ENCODE data around the gene C16orf74. TPM values are rescaled to one million over a fixed set of nuclear protein-coding genes. Genes with fewer than 3 reads are reported as not detected.

The C16orf74 gene
- total RNA-seq, 1 donor: 0.81 TPM

DNA sequence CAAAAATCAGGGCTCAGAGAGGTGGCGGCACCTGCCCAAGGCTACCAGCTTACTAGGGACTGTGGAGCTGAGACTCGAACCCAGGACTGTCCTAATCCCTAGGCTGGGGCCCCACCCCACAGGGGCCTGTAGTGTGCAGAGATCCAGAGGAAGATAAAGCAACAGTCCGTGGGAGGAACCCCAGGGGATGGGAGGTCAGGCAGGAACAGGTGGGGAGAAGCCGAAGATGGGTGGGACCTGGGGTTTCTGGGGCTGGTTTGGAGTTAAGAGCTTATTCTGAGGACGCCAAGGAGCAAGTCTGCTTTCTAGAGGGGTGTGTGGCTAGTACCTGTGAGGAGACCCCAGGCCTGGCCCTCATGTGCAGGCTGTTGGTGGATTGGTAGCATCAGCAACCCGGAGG is 14.9 kb downstream of the C16orf74 start:
- H3K4me3 ChIP-seq (ENCODE audit: low read depth, low read length): no peak overlapping the region
- DNase-seq (ENCODE audit: low read depth): no peak
- no peak for TF ChIP-seq CTCF (IDR thresholded peaks at IDR 0.05; ENCODE audit: insufficient read depth, low read length)

DNA sequence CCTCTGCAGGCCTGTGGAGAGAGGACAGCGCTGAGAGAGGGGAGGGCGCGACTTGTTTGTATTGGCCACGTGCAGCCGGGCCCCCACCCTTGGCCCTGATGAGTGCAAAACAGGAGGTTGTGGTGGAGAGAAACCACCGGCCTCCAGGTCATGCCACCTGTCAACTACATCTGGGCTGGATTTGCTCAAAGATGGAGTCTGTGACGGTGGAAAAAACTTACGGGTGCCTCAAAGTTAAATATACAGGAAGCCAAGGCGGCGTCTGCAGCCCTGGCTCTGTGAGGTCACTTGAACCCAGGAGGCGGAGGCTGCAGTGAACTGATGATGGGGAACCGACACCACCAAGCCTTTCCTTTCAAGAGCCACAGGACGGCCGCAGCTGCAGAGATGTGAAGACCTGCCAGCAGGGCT is 15.7 kb downstream of the C16orf74 start:
- no peak for TF ChIP-seq CTCF (IDR thresholded peaks at IDR 0.05; ENCODE audit: insufficient read depth, low read length)
- DNase-seq (ENCODE audit: low read depth): no peak
- H3K4me3 ChIP-seq (ENCODE audit: low read depth, low read length): no peak overlapping the region

- no peak overlapping the region for H3K4me3 ChIP-seq (ENCODE audit: low read depth, low read length)
- no peak for DNase-seq (ENCODE audit: low read depth)
- no peak for TF ChIP-seq CTCF (IDR thresholded peaks at IDR 0.05; ENCODE audit: insufficient read depth, low read length)
These were observed 16.4 kb downstream of the C16orf74 start for GRCh38 chr16:85734311-85735017.

DNA sequence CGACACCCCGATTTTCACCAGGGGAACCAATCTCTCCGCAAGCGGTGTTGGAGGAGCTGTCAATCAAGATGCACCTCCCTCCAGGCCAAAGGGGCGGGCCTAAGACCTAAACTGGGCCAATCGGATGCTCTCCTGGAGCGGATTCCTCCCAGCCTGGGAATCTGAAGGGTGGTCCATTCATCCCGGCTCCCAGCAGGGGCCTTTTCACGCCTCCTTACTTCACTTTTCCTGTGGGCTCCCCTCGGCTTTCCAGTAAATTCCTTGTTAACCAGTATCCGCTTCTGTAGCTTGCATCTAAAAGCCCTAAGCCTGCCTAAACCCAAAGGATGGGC is 17.1 kb downstream of the C16orf74 start:
- DNase-seq (ENCODE audit: low read depth): no peak
- no peak for TF ChIP-seq CTCF (IDR thresholded peaks at IDR 0.05; ENCODE audit: insufficient read depth, low read length)
- no peak overlapping the region for H3K4me3 ChIP-seq (ENCODE audit: low read depth, low read length)

DNA sequence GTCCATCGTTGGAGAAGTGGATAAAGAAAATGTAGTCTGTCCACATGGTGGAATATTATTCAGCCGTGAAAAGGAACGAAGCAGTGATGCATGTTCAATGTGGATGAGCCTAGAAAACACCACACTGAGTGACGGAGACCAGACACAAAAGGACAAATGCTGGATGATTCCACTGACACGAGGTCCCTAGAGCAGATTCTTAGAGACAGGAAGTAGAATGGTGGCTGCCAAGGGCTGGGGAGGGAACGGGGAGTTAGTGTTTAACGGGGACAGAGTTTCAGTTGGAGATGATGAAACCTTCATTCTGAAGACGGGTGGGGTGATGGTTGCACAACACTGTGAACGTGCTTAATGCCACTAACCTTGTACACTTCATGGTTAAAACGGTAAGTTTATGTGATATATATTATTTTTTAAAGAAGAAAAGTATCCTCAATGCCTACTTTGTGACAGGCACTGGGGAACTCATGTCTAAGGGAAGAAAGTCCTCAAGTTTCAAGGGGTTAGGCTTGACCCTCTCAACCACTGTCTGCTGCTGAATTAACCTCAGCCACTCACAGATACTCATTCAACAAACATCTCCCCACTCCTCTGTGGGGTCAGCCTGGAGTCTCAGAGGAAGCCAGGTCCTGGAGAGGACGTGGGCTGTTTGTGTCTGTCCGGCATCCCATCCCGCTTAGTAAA is 17.6 kb downstream of the C16orf74 start:
- DNase-seq (ENCODE audit: low read depth): peak; percentile 23
- no peak overlapping the region for H3K4me3 ChIP-seq (ENCODE audit: low read depth, low read length)

GRCh38 chr16:85731179-85731578 is 19.7 kb downstream of the C16orf74 start:
- no peak for TF ChIP-seq CTCF (IDR thresholded peaks at IDR 0.05; ENCODE audit: insufficient read depth, low read length)
- no peak overlapping the region for H3K4me3 ChIP-seq (ENCODE audit: low read depth, low read length)
- no peak for DNase-seq (ENCODE audit: low read depth)

More for the DNA sequence above, 17.6 kb downstream of the C16orf74 start:
- no peak for TF ChIP-seq CTCF (IDR thresholded peaks at IDR 0.05; ENCODE audit: insufficient read depth, low read length)

- TF ChIP-seq CTCF (IDR thresholded peaks at IDR 0.05; ENCODE audit: insufficient read depth, low read length): no peak
- H3K4me3 ChIP-seq (ENCODE audit: low read depth, low read length): no peak overlapping the region
- no peak for DNase-seq (ENCODE audit: low read depth)
These were observed 20.8 kb downstream of the C16orf74 start for GRCh38 chr16:85730186-85730465.
